Measurements from ENCODE around the gene IQCH.

IQCH gene

DNA sequence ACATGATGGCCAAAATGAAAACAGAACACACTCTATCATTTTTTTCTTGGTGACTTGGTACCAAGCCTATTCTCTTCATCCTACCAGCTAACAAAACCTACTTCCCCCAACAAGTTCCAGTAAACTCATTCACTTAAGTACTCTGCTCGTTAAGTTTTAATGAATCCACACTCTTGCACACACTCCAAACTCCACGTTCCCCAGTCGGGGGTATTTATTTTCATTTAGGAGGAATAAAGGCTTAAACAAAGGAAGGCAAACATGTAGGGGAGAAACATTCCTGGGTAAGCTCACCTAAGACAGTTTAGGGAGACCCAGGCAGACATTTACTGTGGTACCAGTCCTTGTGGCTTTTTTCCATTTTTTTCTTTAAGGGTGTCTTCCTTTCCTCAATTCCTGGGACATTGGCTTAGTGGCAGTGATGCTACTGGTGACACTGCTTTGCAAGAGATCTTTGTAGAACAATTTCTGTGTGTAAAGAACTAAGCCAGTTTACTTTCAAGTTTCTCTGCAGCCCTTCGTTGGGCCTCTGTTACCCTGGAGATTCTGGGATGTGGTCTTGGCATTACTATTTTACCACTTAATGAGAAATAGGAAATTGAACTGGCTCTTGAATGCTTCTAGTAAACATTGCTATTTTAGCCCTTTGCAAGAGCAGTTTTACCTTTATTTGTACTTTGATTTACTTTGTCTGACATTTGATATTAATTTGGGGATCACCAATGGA is 149.0 kb downstream of the IQCH start:
- no peak for DNase-seq (ENCODE audit: low spot score)
- in situ Hi-C loops (cut with MboI; ENCODE audit: low sequenced_read_pairs, unreplicated experiment): no loop called here
- TF ChIP-seq CTCF (IDR thresholded peaks at IDR 0.05; ENCODE audit: borderline replicate concordance, control extremely low read depth, extremely low read depth, insufficient read depth, missing control alignments): no peak

- TF ChIP-seq CTCF (IDR thresholded peaks at IDR 0.05; ENCODE audit: borderline replicate concordance, control extremely low read depth, extremely low read depth, insufficient read depth, missing control alignments): no peak
- DNase-seq (ENCODE audit: low spot score): no peak
- in situ Hi-C loops (cut with MboI; ENCODE audit: low sequenced_read_pairs, unreplicated experiment): no loop called here
Measured at GRCh38 chr15:67405208-67406191, 150.9 kb downstream of the IQCH start.

GRCh38 chr15:67406257-67406861 is 151.8 kb downstream of the IQCH start:
- TF ChIP-seq CTCF (IDR thresholded peaks at IDR 0.05; ENCODE audit: borderline replicate concordance, control extremely low read depth, extremely low read depth, insufficient read depth, missing control alignments): no peak
- in situ Hi-C loops (cut with MboI; ENCODE audit: low sequenced_read_pairs, unreplicated experiment): no loop called here

GRCh38 chr15:67407786-67408185 is 153.2 kb downstream of the IQCH start:
- no peak for DNase-seq (ENCODE audit: low spot score)
- in situ Hi-C loops (cut with MboI; ENCODE audit: low sequenced_read_pairs, unreplicated experiment): no loop called here
- no peak for TF ChIP-seq CTCF (IDR thresholded peaks at IDR 0.05; ENCODE audit: borderline replicate concordance, control extremely low read depth, extremely low read depth, insufficient read depth, missing control alignments)

More at GRCh38 chr15:67406257-67406861, 151.8 kb downstream of the IQCH start:
- DNase-seq (ENCODE audit: low spot score): no peak

DNA sequence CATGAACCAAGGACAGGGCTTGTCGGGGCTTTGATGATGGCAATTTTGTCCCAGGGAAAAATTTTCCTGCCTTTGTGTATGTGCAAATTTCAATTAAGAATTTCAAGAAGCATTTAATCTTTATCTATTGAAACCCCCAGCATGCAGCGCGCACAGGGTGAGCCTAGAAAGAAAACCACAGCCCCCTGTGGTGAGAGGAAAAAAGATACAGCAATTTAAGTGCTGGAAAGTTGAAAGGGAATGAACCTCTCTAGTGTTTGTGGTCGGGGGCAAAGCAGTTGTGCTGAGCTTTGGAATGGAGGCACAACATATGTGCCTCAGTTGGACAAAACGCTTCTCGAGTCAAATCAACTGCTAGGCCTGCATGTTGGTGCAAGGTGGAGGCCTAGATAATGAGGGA is 154.6 kb downstream of the IQCH start:
- in situ Hi-C loops (cut with MboI; ENCODE audit: low sequenced_read_pairs, unreplicated experiment): no loop called here
- no peak for TF ChIP-seq CTCF (IDR thresholded peaks at IDR 0.05; ENCODE audit: borderline replicate concordance, control extremely low read depth, extremely low read depth, insufficient read depth, missing control alignments)
- DNase-seq (ENCODE audit: low spot score): no peak

DNA sequence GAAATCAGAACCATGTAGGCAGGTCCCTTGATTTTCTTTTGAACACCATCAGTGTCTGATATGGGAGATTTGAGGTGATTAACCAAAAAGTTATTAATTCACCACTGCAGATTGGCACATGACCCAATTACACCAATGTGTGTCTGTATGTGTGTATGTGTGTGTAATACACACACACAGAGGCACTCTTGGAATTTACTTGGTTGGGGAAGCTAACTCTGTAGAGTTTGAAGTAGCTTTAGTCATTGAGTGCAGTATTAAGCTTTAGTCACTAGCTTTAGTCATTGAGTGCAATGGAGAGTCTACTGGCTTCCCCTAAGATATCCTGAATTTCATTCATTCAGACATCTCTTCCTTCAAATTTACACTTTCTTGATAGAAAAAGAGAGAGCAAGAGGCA is 156.9 kb downstream of the IQCH start:
- in situ Hi-C loops (cut with MboI; ENCODE audit: low sequenced_read_pairs, unreplicated experiment): no loop called here
- no peak for TF ChIP-seq CTCF (IDR thresholded peaks at IDR 0.05; ENCODE audit: borderline replicate concordance, control extremely low read depth, extremely low read depth, insufficient read depth, missing control alignments)
- no peak for DNase-seq (ENCODE audit: low spot score)

Data from GM13976 (cell line).